Stimulated activated CD4-positive, alpha-beta T cell treated with anti-CD3 and anti-CD28 coated beads, Interleukin-1b, Interleukin-23, amount 100 ng/mL, for 4 hours (primary cell): ENCODE data around the gene GRIK4.

ENCODE experiments used
- DNase-seq, 2 donors: peaks; one replicate each; pipeline ENCODE4 v3.0.0-alpha.2; 2020; ENCODE audit warnings: low read depth in 2 of 2

The GRIK4 gene

DNA sequence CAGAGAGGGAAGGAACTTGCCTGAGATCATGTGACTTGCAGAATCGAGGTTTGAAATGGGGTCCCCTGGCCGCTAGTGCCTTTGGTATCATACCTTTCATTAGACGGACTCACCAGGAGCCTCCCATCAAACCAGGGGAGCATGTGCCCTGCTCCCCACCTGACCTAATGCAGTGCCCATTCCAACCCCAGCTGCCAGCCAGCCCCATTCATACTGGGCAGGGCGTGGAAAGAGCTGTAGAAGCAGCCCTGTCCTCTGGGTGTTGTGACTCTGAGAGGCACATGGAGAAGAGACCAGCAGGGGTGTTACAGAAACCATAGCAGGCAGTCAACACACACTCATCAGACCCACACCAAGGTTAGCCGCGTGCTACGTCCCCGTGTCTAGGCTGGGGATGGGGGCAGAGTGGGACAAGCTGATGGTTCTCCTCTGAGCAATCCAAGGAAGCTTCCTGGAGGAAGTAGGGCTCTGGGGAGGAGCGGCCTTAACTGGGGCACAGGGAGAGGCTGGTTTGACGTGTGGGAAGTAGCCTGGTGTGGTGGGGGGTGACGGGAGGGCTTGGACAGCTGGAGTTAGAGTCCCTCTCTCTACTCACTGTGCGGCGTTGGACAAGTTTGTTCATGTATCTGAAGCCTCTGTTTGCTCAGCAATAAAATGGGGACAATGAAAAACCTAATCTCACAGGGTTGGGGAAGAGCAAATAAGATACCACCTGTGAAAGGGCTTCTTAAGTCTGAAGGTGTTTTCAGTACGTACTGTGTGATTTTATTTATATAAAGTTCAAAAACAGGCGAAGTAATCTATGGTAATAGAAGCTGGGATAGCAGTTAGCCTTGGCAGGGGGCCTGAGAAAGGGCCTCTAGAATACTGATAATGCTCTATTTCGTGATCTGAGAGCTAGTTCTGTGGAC is 14.0 kb downstream of the GRIK4 start:
- DNase-seq, result no peak

DNA sequence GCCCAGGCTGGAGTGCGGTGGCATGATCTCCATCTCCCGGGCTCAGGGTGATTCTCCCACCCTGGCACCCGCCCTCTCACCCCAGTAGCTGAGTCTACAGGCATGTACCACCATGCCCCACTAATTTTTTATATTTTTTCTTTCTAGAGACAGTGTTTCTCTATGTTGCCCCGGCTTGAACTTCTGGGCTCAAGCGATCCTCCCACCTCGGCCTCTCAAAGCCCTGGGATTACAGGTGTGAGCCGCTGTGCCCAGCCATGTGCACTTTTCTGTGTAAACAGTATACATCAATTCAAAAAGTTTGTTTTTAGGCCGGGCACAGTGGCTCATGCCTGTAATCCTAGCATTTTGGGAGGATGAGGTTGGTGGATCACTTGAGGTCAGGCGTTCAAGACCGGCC is 14.7 kb downstream of the GRIK4 start:
- DNase-seq, result no peak

DNA sequence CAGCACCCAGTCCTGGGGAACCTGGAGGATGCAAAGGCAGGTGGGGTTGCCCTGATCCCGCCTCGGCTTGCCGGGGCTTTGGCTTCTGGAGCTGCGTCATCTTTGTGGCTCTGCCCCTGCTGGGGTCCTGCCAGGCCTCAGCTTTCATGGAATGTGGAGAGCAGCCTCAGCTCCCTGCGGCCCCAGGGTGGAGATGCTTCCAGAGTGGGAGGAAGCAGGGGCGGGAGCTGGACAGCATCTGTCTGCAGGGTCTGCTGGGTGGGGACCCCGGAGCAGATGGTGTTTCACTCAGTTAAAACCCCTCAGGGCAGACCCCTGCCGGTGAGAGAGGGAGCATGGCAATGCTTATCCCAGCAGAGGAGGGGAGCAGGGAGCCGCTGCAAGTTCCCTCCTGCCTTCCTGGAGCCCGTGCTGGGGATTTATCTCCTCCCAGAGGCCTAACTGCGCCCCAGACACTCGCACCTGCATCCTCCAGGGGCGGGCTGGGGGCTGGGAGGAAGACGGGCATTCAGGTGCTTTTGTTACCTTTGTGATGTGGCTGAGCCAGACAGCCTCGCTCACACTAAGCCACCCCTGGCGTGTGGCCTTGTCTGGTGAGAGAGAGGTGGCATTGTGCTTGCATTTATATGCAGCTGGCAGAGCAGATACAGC is 15.7 kb downstream of the GRIK4 start:
- DNase-seq, result no peak

DNA sequence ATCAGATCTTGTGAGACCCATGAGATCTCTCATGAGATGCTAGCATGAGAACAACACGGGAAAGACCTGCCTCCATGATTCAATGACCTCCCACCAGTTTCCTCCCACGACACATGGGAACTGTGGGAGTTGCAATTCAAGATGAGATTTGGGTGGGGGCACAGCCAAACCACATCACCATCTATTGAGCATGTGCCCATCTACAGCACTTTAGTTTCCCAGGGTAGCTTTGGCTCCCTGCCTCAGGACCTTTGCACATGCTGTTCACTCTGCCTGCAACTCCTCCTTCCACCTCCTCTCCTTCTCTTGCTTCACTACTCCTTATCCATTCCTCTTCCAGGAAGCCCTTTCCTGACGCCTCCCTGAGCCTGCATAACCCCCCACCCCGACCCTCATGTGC is 17.2 kb downstream of the GRIK4 start:
- DNase-seq, result no peak

DNA sequence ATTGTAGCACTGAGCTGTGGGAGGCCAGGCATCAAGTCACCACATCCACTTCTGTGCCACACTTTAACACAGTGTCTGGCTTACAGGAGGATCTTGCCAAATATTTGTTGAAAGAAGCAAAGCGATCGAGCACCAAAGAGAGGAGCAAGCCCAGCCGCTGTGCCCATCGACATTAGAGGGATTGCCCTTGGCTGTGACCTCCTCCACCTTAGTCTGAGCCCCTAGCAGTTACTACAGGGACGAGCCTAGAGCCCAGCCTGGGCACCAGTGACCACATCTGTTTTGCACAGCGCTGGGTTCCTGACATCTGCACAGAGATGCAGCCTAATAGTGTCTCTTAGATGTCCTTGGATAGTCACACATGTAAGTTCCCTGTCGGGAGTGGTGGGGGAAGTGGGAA is 17.7 kb downstream of the GRIK4 start:
- no peak for DNase-seq

DNA sequence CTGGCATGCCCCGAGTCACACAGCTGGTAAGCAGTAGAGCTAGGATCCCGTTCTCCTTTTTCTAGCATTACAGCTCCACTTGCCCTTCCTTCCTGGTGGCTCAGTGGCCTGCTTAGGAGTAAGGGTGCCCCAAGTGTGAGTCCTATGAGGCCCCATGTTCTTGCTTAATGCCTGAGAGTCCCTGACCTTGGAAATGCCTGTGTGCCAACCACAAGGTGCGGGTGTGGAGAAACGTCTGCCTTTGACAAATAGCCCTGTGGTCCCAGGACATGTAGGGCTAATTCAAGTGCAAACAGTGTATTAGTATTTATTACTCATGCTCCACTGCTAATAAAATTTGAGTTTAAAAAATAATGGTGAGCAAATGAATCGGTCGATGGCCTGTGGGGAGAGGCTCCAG is 18.4 kb downstream of the GRIK4 start:
- DNase-seq, result no peak

DNA sequence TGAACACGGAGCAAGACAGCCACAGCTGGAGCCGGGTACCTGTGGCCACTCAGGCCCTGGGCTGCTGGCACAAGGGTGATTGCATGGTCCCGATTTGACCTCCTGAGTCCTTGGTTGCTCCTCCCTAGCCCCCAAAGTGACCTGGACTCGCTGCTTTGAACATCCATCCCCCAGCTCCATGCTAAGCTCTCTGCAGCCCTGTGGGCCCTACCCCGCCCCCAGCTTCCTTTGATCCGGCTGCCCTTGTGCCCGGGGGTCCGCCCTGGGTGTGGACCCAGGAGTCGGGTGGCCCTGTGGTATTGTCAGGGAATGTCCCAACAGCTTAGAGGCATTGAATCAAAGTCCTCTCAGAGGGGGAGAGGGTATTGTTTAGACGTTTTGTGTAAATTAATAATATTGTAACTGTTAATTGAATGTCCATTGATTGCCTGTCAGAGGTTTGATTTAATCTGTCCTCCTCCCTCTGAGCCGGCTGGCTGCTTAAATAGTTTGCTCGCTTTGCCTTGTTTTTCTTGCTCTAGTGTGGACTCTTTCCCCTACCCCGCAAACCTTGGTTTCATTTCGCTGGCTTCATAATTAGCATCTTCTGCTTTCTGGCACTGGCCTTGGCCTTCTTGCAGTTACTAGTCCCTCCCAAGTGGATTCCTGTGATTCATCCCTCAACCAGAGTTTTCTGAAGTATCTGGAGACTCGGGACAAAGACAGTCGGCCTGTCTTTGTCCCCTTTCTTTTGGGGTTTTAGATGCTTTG is 20.7 kb downstream of the GRIK4 start:
- DNase-seq, result no peak

DNA sequence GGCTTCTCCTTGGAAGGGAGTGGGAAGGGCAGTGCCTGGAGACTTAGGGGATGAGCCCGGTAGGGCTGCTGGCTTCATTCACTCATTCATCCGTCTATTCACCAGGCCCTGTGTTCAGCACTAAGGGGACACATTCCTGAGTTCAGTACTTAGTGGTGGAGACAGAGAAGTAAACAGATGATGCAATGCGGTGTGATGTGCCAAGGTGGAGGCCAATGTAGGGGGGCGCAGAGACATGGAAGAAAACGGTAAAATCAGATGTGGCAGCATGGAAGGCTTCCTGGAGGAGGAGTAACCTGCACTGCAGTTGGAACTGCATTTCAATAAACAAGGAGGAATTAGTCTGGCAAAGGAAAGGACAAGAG is 21.3 kb downstream of the GRIK4 start:
- no peak for DNase-seq

DNA sequence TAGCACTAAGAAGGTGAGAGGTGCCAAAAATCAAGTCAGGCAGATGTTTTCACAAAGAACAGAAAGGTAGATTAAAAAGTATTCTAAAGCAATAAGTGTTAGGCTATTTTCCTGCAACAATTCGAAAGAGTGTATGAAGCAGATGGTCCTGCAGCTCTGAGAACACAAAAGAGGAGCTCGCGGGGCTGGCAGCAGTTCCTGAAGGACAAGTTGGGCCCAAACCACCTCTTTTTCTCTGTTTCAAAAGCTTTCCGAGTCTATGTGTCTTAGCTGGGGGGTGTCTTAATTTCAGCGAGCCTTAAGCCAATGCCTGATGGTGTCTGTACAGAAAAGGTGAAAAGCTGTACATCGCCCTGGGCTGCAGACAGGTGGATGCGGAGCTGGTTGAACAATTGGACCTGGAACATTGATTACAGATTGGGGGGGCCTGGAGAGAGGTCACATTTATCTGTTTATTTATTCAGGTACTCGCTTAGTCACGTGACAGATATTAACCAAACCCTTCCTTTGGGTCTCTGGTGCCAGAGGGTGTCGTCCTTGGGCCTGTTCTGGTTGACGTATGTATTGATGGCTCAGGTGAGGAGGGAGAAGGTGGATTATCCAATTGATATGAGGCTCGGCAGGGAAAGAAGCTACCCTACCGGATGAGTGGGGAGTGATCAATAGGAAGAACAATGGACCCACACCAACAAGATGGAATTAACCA is 24.7 kb downstream of the GRIK4 start:
- DNase-seq, result no peak

DNA sequence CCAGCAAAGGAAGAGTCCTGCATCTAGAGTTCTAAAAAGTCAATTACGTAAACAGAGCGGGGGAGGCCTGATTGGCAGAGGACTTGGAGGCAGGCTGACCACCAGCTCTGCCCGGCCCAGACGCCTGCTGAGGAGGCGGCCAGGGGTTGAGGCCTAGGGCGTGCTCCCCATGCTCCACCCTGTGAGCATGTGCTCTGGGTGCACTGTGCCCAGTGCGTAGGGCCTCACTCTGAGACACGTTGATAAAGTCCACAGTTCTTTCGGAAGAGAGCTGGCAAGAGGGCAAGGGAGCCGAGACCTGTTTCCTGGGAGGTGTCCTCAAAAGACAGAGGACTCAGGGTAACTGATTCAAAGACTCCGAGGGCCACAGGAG is 25.2 kb downstream of the GRIK4 start:
- DNase-seq, result no peak

DNA sequence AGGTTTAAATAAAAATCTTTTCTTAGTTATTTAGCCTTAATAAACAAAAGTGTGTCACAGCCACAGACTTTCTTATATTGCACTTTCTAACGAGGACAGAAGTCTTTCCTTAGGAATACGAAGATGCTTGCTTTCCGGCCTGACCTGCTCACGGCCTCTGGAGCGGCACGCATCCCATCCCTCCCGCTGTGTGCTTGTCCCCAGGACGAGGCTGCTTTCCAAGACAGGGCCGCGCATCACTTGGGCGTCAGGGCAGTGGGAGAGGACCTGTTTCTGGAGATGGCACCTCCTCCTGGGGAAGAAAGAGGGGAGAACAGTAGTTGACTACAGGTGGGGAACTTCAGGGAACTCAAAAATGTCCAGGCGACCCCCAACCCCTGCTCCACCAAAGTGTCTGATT is 26.4 kb downstream of the GRIK4 start:
- DNase-seq, result no peak

DNA sequence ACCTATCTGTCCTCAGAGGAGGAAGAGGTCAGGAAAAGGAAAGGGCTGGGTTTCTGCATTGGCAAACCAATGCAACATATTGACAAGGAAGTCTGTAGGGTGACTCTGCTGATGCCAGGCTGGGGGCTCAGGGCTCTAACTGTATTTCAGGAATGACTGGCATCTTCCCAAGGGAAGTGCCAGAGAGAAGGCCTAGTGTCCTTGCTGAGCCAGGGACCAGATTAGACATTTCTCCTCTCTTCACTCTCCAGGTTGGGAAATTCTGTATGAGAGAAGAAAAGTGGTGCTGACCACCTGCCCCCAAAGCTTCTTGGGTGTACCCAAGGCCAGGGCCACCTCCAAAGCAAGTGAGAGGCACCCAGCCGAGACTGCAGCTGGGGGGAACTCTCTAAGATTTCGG is 27.2 kb downstream of the GRIK4 start:
- no peak for DNase-seq

DNA sequence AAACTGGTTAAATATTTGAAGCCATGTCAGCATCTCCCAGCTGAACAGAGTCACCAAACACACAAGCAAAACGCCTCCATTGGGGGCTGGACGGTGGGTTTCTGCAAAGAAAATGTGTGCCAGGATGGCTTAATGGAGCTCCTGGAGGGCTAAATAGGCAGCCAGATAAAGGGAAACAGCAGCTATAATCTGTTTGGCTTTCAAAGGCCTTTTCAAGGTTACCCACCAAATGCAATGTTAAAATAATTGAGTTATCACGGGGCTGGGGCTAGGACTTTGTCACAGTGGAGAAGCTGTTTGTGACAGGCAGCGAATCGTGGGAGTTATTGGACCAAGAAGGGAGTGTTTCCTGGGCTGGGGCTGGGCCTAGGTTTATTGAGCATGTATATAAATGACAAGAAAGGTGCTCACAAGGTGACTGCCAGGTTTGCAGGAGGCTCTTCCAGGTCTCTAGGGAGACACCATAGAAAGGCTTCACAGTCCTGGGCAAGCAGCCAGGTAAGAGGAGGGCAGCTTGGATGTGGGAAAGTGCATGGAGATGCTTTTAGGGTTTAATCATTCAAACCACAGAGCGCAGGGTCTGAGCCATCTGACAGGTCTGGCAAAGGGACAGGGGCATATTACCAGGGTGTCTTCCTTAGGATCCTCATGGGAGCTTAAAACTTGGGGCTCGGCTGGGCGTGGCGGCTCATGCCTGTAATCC is 28.3 kb downstream of the GRIK4 start:
- DNase-seq, result no peak

DNA sequence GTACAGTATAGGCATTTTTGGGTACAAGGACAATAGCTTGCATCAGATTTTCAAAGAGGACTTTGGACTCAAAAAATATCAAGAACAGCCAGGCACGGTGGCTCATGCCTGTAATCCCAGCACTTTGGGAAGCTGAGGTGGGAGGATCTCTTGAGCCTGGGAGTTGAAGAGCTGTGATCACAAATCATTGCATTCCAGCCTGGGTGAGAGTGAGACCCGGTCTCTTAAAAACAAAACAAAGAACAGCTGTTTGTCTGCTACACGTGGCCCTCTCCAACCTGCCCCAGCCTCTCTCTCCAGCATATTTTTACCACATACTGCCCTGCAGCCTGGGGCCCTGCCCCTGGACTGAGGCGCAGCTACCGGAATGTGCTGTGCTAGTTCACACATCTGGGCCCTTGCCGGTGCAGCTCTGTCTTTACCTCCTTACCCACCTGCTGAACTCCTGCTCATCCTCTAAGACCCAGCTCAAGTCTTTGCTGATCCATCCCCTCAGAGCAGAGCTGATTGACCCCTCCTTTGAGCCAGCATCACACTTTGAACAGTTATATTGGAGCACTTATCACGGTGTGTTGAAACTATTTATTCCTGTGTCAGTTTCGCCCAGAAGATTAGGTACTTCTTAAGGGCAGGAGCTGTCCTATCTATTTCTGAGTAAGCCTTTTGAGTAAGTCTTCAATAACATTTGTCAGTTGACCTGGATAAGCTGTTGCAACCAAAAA is 29.4 kb downstream of the GRIK4 start:
- DNase-seq, result no peak

DNA sequence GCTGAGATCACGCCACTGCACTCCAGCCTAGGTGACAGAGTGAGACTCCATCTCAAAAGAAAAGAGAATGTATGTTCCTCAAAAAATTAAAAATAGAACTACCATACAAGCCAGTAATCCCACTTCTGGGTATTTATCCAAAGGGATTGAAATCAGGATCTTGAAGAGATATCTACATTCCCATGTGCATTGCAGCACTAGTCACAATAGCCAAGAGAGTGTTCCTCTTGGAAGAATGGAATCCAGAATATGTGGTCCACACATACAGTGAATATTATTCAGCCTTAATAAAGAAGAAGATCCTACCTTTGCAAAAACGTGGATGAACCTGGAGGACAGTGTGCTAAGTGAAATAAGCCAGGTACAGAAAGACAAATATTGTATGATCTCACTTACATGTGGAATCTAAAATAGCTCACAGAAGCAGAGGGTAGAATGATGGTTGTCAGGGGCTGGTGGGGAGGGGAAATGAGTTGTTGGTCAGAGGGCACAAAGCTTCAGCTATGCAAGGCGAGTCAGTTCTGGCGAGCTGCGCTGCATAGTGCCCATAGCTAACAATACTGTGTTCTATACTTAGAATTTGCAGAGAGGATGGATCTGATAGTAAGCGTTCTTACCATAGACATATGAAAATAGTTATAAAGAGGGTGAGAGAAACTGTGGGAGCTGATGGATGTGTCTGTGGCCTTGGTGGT is 32.1 kb downstream of the GRIK4 start:
- DNase-seq, result no peak

DNA sequence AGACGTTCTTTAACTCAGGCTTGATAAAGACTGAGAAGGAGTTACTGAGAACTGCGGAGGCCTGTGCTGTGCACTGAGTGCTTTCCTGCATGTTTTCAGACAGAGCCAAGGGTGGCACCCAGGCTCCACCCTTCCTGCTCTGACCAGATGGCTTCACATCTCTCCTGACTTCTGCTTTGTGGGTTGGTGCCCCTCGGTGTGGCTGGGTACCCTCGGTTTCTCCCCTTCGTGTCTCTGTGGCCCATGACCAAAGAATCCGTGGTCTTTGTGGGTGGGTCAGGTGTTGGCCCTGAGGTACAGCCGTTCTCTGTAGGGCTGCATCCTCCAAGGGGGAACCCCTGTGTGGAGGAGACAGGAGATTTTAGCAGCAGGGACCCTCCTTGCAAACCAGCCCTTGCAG is 34.3 kb downstream of the GRIK4 start:
- DNase-seq, result no peak

DNA sequence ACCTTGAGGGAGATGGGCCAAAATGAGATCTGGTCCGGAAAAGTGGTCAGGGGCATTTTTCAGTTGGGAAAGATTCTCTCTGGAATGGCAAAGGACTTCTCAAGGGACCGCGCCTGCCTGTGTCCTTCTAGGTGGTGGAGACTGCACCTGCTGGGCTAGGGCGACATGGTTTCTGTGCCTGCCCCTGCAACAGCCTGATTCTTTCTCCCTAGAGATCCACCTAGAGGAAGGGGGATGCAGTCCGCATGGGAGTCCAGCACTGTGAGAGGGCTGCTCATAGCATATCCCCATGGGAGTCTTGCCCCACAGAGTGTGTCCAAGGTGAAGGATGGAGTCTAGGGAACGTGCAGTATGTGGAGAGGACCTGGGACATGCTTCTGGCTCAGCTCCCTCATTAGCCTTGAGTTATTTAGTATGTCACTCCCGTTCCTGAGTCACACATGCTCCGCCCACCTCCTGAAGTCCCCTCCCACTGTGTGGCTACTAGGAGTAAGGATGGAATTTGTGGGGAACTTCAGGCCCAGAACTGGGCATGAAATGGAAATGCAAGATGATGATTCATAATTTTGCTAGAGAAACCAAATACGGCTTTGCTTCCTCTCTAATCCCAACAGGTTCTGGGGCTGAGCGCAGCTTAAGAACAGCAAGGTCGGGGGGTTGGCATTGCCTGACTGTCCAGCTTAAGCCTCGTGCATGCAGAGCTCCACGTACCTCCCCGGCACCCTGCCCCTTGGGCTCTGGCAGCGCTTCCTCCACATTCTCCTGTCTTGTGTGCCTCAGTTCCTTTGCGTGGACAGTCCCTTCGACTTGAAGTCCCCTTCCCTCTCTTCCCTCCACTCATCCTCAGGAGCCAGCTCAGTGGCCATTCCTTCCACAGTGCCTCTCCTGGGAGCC is 35.0 kb downstream of the GRIK4 start:
- no peak for DNase-seq

DNA sequence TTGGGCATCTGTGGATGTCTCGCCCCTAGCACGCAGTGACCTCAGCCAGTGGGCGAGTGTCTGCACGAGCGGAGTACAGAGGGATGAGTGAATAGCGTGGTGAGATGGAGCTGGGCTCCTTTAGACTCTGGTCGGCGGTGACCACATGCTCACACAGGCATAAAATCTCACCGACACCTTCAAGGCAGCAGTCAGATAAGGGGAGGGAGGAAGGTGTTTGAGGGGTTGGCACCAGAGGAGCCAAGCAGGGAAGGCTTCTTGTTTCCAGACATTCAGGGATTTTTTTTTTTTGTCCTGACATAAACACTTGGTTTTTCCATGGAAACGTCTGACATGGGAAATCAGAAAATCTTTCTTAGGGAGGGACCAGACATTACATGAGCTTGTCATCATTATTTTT is 35.8 kb downstream of the GRIK4 start:
- DNase-seq, result no peak
